Smooth muscle cell (in vitro differentiated cells): ENCODE data around the gene REXO4. TPM values are rescaled to one million over a fixed set of nuclear protein-coding genes. Genes with fewer than 3 reads are reported as not detected.

Source experiments
- DNase-seq: peaks from one replicate; lab custom pipeline; 2025; ENCODE audit not compliant: unreplicated experiment; lab: John Stamatoyannopoulos, UW
- H2AFZ ChIP-seq: fragments of 200-600 bp; sonication (generic); 2 replicates; pipeline ENCODE4 v1.6.0; 2016; ENCODE audit warnings: antibody characterized with exemption, low read depth, mild to moderate bottlenecking
- H3F3A ChIP-seq: fragments of 200-600 bp; sonication (generic); 2 replicates; pipeline ENCODE4 v1.6.0; 2017; ENCODE audit warnings: antibody characterized with exemption, low read depth
- H3K27ac ChIP-seq: fragments of 200-600 bp; sonication (generic); 2 replicates; pipeline ENCODE4 v1.5.1; 2016; ENCODE audit warnings: low read depth, mild to moderate bottlenecking
- H3K27me3 ChIP-seq: fragments of 200-600 bp; sonication (generic); 2 replicates; pipeline ENCODE4 v1.6.1; 2016; ENCODE audit warnings: low read depth, mild to moderate bottlenecking
- H3K36me3 ChIP-seq: fragments of 200-600 bp; sonication (generic); 2 replicates; pipeline ENCODE4 v1.5.1; 2016; ENCODE audit warnings: low read depth
- H3K4me1 ChIP-seq: fragments of 200-600 bp; sonication (generic); 2 replicates; pipeline ENCODE4 v1.5.1; 2016; ENCODE audit warnings: low read depth
- H3K4me2 ChIP-seq: fragments of 200-600 bp; sonication (generic); 2 replicates; pipeline ENCODE4 v1.6.0; 2016; ENCODE audit warnings: mild to moderate bottlenecking
- H3K4me3 ChIP-seq: fragments of 200-600 bp; sonication (generic); 2 replicates; pipeline ENCODE4 v1.5.1; 2016; ENCODE audit warnings: mild to moderate bottlenecking
- H3K79me2 ChIP-seq: fragments of 200-600 bp; sonication (generic); 2 replicates; pipeline ENCODE4 v1.6.0; 2016; ENCODE audit warnings: low read depth, mild to moderate bottlenecking
- H3K9ac ChIP-seq: fragments of 200-600 bp; sonication (generic); 2 replicates; pipeline ENCODE4 v1.6.0; 2016; ENCODE audit warnings: low read depth
- H3K9me3 ChIP-seq: fragments of 200-600 bp; sonication (generic); replicated peaks from 2 replicates; pipeline ENCODE4 v1.5.1; 2016; ENCODE audit warnings: low read depth
- H4K20me1 ChIP-seq: fragments of 200-600 bp; sonication (generic); 2 replicates; pipeline ENCODE4 v1.6.0; 2016; ENCODE audit warnings: low read depth
- CTCF ChIP-seq: fragments of 200-600 bp; sonication (generic); IDR thresholded peaks from 2 replicates; pipeline ENCODE4 v1.5.1; 2017; ENCODE audit warnings: borderline replicate concordance, mild to moderate bottlenecking, antibody characterized with exemption; ENCODE audit not compliant: insufficient read depth, poor library complexity, severe bottlenecking
- WGBS: methylation state at CpG from one replicate; pipeline ENCODE4 v1.1.7; 2016; ENCODE audit warnings: low lambda C conversion rate; 5-methylcytosine and 5-hydroxymethylcytosine counted together
- polyA plus RNA-seq: library from polyadenylated mRNA; unstranded; fragments of >200 nt; fragmentation: Nextera tagmentation; extraction: Ambion mirVana; gene quantifications from 2 replicates; pipeline ENCODE4 v1.2.1, GENCODE V29; 2016
- total RNA-seq: library from RNA; depleted of rRNA; stranded (reverse); fragments of >200 nt; gene quantifications from 2 replicates; pipeline ENCODE4 v1.2.3, GENCODE V29; 2014

Gene REXO4
- total and polyA plus RNA-seq, 2 experiments from 2014 or later = 11.5 to 18.5 TPM

- Histone ChIP-seq H3K9ac (no peak overlapping the region), H3K9me3 (no peaks in the 10 kb centered on the region), H2AFZ (no peak overlapping the region), H3K4me1 (peaks cover 18% of the 10 kb centered on the region), H3K27ac (no peak overlapping the region), H4K20me1 (no peaks in the 10 kb centered on the region), H3K27me3 (no peaks in the 10 kb centered on the region), H3K36me3 (peaks cover 4% of the 10 kb centered on the region), H3K4me2 (no peak overlapping the region), H3F3A (peaks cover 4% of the 10 kb centered on the region), H3K79me2 (peaks cover 42% of the 10 kb centered on the region), H3K4me3 (no peak overlapping the region)
- no peak for DNase-seq
- no peak for TF ChIP-seq CTCF
- WGBS = 94% methylated on average over 1 of the region's 1 CpG
Measured at GRCh38 chr9:133415170-133415569, 2.6 kb downstream of the REXO4 start.

DNA sequence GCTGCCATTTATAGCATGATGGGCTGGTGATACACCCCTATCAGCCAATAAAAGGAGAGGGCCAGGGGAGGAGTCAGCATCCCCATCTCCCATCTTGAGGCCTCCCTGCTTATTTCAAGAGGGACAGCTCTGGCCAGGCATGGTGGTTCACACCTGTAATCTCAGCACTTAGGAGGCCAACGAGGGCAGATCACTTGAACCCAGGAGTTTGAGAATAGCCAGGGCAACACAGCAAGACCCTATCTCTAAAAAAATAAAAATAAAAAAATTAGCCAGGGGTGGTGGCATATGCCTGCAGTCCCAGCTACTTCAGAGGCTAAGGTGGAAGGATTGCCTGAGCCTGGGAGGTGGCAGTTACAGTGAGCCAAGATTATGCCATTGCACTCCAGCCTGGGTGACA, 9.8 kb downstream of the REXO4 start:
- H3K36me3 ChIP-seq = peaks cover 10% of the 10 kb centered on the region
- H3K9ac ChIP-seq = no peak overlapping the region
- DNase-seq = no peak
- no peaks in the 10 kb centered on the region for H3F3A ChIP-seq
- H3K9me3 ChIP-seq = no peaks in the 10 kb centered on the region
- no peaks in the 10 kb centered on the region for H3K27me3 ChIP-seq
- peaks cover 10% of the 10 kb centered on the region for H4K20me1 ChIP-seq
- no peak overlapping the region for H3K27ac ChIP-seq
- H3K4me1 ChIP-seq = no peaks in the 10 kb centered on the region
- TF ChIP-seq CTCF = no peak
- WGBS = 94% methylated on average over 1 of the region's 1 CpG
- no peaks in the 10 kb centered on the region for H3K79me2 ChIP-seq
- no peak overlapping the region for H3K4me3 ChIP-seq
- H2AFZ ChIP-seq = no peak overlapping the region
- H3K4me2 ChIP-seq = no peak overlapping the region

- WGBS = 66% methylated on average over 24 of the region's 24 CpGs
- no peaks in the 10 kb centered on the region for H3F3A ChIP-seq
- no peak overlapping the region for H3K4me2 ChIP-seq
- peaks cover 10% of the 10 kb centered on the region for H4K20me1 ChIP-seq
- no peak overlapping the region for H2AFZ ChIP-seq
- TF ChIP-seq CTCF = peak; percentile 89
- peak; percentile 23 for DNase-seq
- no peak overlapping the region for H3K9ac ChIP-seq
- H3K79me2 ChIP-seq = no peaks in the 10 kb centered on the region
- no peaks in the 10 kb centered on the region for H3K27me3 ChIP-seq
- no peak overlapping the region for H3K4me3 ChIP-seq
- no peak overlapping the region for H3K27ac ChIP-seq
- H3K9me3 ChIP-seq = no peaks in the 10 kb centered on the region
- H3K36me3 ChIP-seq = peaks cover 10% of the 10 kb centered on the region
- no peaks in the 10 kb centered on the region for H3K4me1 ChIP-seq
Measured at GRCh38 chr9:133406480-133407307, 11.1 kb downstream of the REXO4 start.
